Naive thymus-derived CD8-positive, alpha-beta T cell (primary cell): ENCODE results near the gene KPNA5. TPM values are rescaled to one million over a fixed set of nuclear protein-coding genes. Genes with fewer than 3 reads are reported as not detected.

Experiments used
- ATAC-seq, 2 donors: fragments of 150-1000 bp; cut with Tn5 transposase in 1 of 2; sonication (Bioruptor Pico), chemical (Tn5 transposase) in 1 of 2; 1 replicate in 1 of 2; 2 replicates in 1 of 2; pipeline ENCODE4 v1.10.0; 2021; ENCODE audit warnings: mild to moderate bottlenecking in 2 of 2, moderate library complexity in 2 of 2
- POLR2A ChIA-PET: fragments of 350-600 bp; sonication (Branson Sonifier 250); formaldehyde crosslinking; loops from one replicate; lab custom pipeline; 2021; ENCODE audit warnings: antibody characterized with exemption; lab: Charles Lee
- DNase-seq, 10 donors: peaks; one replicate each; pipeline versions ENCODE4 v3.0.0 to v3.0.0-alpha.2; 2020 to 2022
- H3K27ac Mint-ChIP-seq, 10 donors: one replicate each; pipeline ENCODE4 v1.8.0; 2020 to 2022; ENCODE audit warnings: mild to moderate bottlenecking in 10 of 10, mixed read lengths in 10 of 10, moderate library complexity in 4 of 10, inconsistent platforms in 1 of 10
- H3K27me3 Mint-ChIP-seq, 5 donors: one replicate each; pipeline ENCODE4 v1.8.0; 2021 to 2022; ENCODE audit warnings: mixed read lengths in 5 of 5
- H3K36me3 Mint-ChIP-seq, 3 donors: one replicate each; pipeline ENCODE4 v1.8.0; 2020 to 2022; ENCODE audit warnings: mixed read lengths in 3 of 3, mild to moderate bottlenecking in 2 of 3, inconsistent platforms in 1 of 3
- H3K4me1 Mint-ChIP-seq, 4 donors: one replicate each; pipeline ENCODE4 v1.8.0; 2021 to 2022; ENCODE audit warnings: mixed read lengths in 4 of 4
- H3K4me3 Mint-ChIP-seq, 10 donors: one replicate each; pipeline ENCODE4 v1.8.0; 2020 to 2022; ENCODE audit warnings: mild to moderate bottlenecking in 10 of 10, mixed read lengths in 10 of 10, moderate library complexity in 6 of 10, inconsistent platforms in 1 of 10
- H3K9me3 Mint-ChIP-seq, 9 donors: one replicate each; pipeline ENCODE4 v1.8.0; 2020 to 2022; ENCODE audit warnings: mixed read lengths in 9 of 9, mild to moderate bottlenecking in 3 of 9, inconsistent platforms in 1 of 9, moderate library complexity in 1 of 9
- polyA plus RNA-seq, 3 donors: library from polyadenylated mRNA; unstranded; fragments of 300-500 nt; fragmentation: Illumina TruSeq; gene quantifications; one replicate each; pipeline ENCODE4 v1.2.3, GENCODE V29; 2021
- total RNA-seq, 8 experiments: library from RNA in 2 of 8; stranded (reverse) in 2 of 8; gene quantifications; one replicate each; pipeline ENCODE4 v1.2.3 and lab custom pipeline; 2021 to 2026

Gene KPNA5
- total and polyA plus RNA-seq, 5 experiments from 2014 or later: 15.9 to 77.1 (median 16.9) TPM

GRCh38 chr6:116764629-116764960 lies 83.6 kb downstream of the KPNA5 start:
- Mint-ChIP-seq H3K27me3 (peaks cover 33 to 62% (median 45%) of the 10 kb centered on the region in 5 donors), H3K36me3 (peaks cover 0 to 10% (median 2%) of the 10 kb centered on the region in 3 donors), H3K27ac (no peak overlapping the region), H3K9me3 (no peaks in the 10 kb centered on the region), H3K4me1 (peaks cover 5 to 15% (median 10%) of the 10 kb centered on the region in 4 donors), H3K4me3 (peak overlapping the region in 6 of 10 donors; percentile 29 to 66 (median 46))
- POLR2A ChIA-PET: no interaction called here
- ATAC-seq: peak in 1 of 2 donors; percentile 22
- DNase-seq: no peak

GRCh38 chr6:116764961-116765841 lies 84.2 kb downstream of the KPNA5 start, which contains the start of gene FAM162B:
FAM162B (minus strand) TSS chr6:116765719; CDS start chr6:116765576, 143 bp downstream.
- no peaks in the 10 kb centered on the region for H3K9me3 Mint-ChIP-seq
- H3K4me1 Mint-ChIP-seq: peaks cover 5 to 15% (median 10%) of the 10 kb centered on the region in 4 donors
- no peak for DNase-seq
- peaks cover 29 to 59% (median 45%) of the 10 kb centered on the region in 5 donors for H3K27me3 Mint-ChIP-seq
- peaks cover 0 to 10% (median 2%) of the 10 kb centered on the region in 3 donors for H3K36me3 Mint-ChIP-seq
- peak in 1 of 2 donors; percentile 29 for ATAC-seq
- peak within 1 kb of the TSS; percentile 57 to 86 (median 74) for H3K4me3 Mint-ChIP-seq
- POLR2A ChIA-PET: no interaction called here
- H3K27ac Mint-ChIP-seq: peak within 1 kb of the TSS in 1 of 10 donors; percentile 45

GRCh38 chr6:116766506-116767176 lies 85.6 kb downstream of the KPNA5 start:
- Mint-ChIP-seq H3K36me3 (peaks cover 0 to 10% (median 2%) of the 10 kb centered on the region in 3 donors), H3K27ac (peak overlapping the region in 1 of 10 donors; percentile 45), H3K9me3 (no peaks in the 10 kb centered on the region), H3K4me1 (peaks cover 5 to 15% (median 10%) of the 10 kb centered on the region in 4 donors), H3K4me3 (peak overlapping the region in 7 of 10 donors; percentile 7 to 86 (median 66)), H3K27me3 (peaks cover 29 to 57% (median 48%) of the 10 kb centered on the region in 5 donors)
- DNase-seq (no peak), ATAC-seq (no peak)
- POLR2A ChIA-PET: no interaction called here

GRCh38 chr6:116767715-116768114 lies 86.7 kb downstream of the KPNA5 start:
- Mint-ChIP-seq H3K36me3 (peaks cover 0 to 10% (median 2%) of the 10 kb centered on the region in 3 donors), H3K9me3 (no peaks in the 10 kb centered on the region), H3K27me3 (peaks cover 30 to 55% (median 46%) of the 10 kb centered on the region in 5 donors), H3K4me1 (peaks cover 5 to 15% (median 10%) of the 10 kb centered on the region in 4 donors), H3K4me3 (no peak overlapping the region), H3K27ac (no peak overlapping the region)
- ATAC-seq (no peak), DNase-seq (no peak)
- POLR2A ChIA-PET: no interaction called here

GRCh38 chr6:116772450-116772849 lies 91.4 kb downstream of the KPNA5 start:
- Mint-ChIP-seq H3K9me3 (peaks cover 0 to 2% (median 0%) of the 10 kb centered on the region in 9 donors), H3K27ac (no peak overlapping the region), H3K4me1 (no peaks in the 10 kb centered on the region), H3K36me3 (no peaks in the 10 kb centered on the region), H3K4me3 (no peak overlapping the region), H3K27me3 (peaks cover 13 to 33% (median 20%) of the 10 kb centered on the region in 5 donors)
- no peak for DNase-seq
- no peak for ATAC-seq
- POLR2A ChIA-PET: no interaction called here

- no peak overlapping the region for H3K27ac Mint-ChIP-seq
- DNase-seq: no peak
- peaks cover 14 to 30% (median 17%) of the 10 kb centered on the region in 5 donors for H3K27me3 Mint-ChIP-seq
- H3K4me1 Mint-ChIP-seq: no peaks in the 10 kb centered on the region
- ATAC-seq: no peak
- POLR2A ChIA-PET: no interaction called here
- H3K36me3 Mint-ChIP-seq: no peaks in the 10 kb centered on the region
- no peak overlapping the region for H3K4me3 Mint-ChIP-seq
- H3K9me3 Mint-ChIP-seq: peaks cover 0 to 2% (median 0%) of the 10 kb centered on the region in 9 donors
These were observed 92.9 kb downstream of the KPNA5 start for GRCh38 chr6:116773886-116774285.

GRCh38 chr6:116779573-116780164 lies 98.7 kb downstream of the KPNA5 start:
- Mint-ChIP-seq H3K27ac (no peak overlapping the region), H3K4me1 (peaks cover 0 to 6% (median under 1%) of the 10 kb centered on the region in 4 donors), H3K4me3 (no peak overlapping the region), H3K36me3 (no peaks in the 10 kb centered on the region), H3K27me3 (peaks cover 7 to 28% (median 16%) of the 10 kb centered on the region in 5 donors), H3K9me3 (peaks cover 0 to 2% (median 0%) of the 10 kb centered on the region in 9 donors)
- POLR2A ChIA-PET: no interaction called here
- ATAC-seq (no peak), DNase-seq (no peak)

DNA sequence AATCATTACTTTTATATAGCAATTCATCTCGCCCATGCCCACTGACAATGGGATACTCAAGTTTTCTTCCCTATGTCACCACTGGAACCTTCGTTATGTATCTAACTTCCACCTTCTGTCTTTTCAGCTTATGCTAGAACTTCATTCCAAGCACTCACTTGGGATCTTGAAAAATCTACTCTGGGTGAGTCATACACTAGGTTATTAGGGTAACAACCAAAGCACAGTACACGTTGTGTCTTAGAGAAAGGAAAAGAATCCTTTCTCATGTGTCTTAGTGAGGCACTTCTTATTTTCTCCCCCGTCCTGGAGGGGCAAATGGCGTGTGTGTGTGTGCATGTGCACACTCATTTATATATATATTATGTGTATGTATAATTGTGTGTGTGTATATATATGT lies 102.8 kb downstream of the KPNA5 start:
- Mint-ChIP-seq H3K27ac (no peak overlapping the region), H3K4me1 (peaks cover 0 to 6% (median under 1%) of the 10 kb centered on the region in 4 donors), H3K27me3 (peaks cover 13 to 24% (median 16%) of the 10 kb centered on the region in 5 donors), H3K9me3 (no peaks in the 10 kb centered on the region), H3K4me3 (no peak overlapping the region), H3K36me3 (no peaks in the 10 kb centered on the region)
- POLR2A ChIA-PET: no interaction called here
- no peak for ATAC-seq
- no peak for DNase-seq

Other genes with a start within 250 kb of the KPNA5 start
- 1 to 10 TPM; 1.2 to 4.8 TPM for gene CALHM6, start 219.8 kb upstream of the KPNA5 start, total RNA-seq
- 10 to 100 TPM in 2 of 3 donors, 1 to 10 TPM in 1; 5.3 to 49.3 (median 13.5) TPM for gene CALHM6, start 219.8 kb upstream of the KPNA5 start, polyA plus RNA-seq
- gene CALHM5, start 169.6 kb upstream of the KPNA5 start, total RNA-seq: not detected
- gene CALHM5, start 169.6 kb upstream of the KPNA5 start, polyA plus RNA-seq: not detected
- not detected for gene TRAPPC3L, start 135.5 kb upstream of the KPNA5 start, total RNA-seq
- gene TRAPPC3L, start 135.5 kb upstream of the KPNA5 start, polyA plus RNA-seq: not detected
- not detected for gene CALHM4, start 127.5 kb upstream of the KPNA5 start, total RNA-seq
- gene CALHM4, start 127.5 kb upstream of the KPNA5 start, polyA plus RNA-seq: not detected
- 10 to 100 TPM; 38.0 to 39.0 TPM for gene RWDD1, start 109.7 kb upstream of the KPNA5 start, total RNA-seq
- 10 to 100 TPM; 55.7 to 89.3 (median 69.7) TPM for gene RWDD1, start 109.7 kb upstream of the KPNA5 start, polyA plus RNA-seq
- 1 to 10 TPM; 1.1 to 1.3 TPM for gene RSPH4A, start 64.7 kb upstream of the KPNA5 start, total RNA-seq
- gene RSPH4A, start 64.7 kb upstream of the KPNA5 start, polyA plus RNA-seq: under 1 TPM in 1 of 3 donors, not detected in 2; 0.13 TPM
- gene ZUP1, start 12.4 kb upstream of the KPNA5 start, total RNA-seq: 10 to 100 TPM; 11.8 to 12.6 TPM
- gene ZUP1, start 12.4 kb upstream of the KPNA5 start, polyA plus RNA-seq: 1 to 10 TPM; 2.4 to 4.5 (median 4.1) TPM
- not detected for gene FAM162B, start 84.5 kb downstream of the KPNA5 start, total RNA-seq
- not detected for gene FAM162B, start 84.5 kb downstream of the KPNA5 start, polyA plus RNA-seq
- gene GPRC6A, start 147.9 kb downstream of the KPNA5 start, total RNA-seq: not detected
- not detected for gene GPRC6A, start 147.9 kb downstream of the KPNA5 start, polyA plus RNA-seq
- gene RFX6, start 196.0 kb downstream of the KPNA5 start, total RNA-seq: not detected
- not detected for gene RFX6, start 196.0 kb downstream of the KPNA5 start, polyA plus RNA-seq